DOHH2 (cell line): ENCODE data around the gene ARHGAP22.
A peak's percentile ranks its signal among the peaks of the same experiment; 100 is the strongest.

ENCODE experiments used
- H3F3A ChIP-seq: fragments of 200-600 bp; sonication (generic), shearing (Covaris generic); 2 replicates; pipeline ENCODE4 v1.6.0; 2016; ENCODE audit warnings: antibody characterized with exemption, mild to moderate bottlenecking; ENCODE audit not compliant: control insufficient read depth, insufficient read depth
- H3K27ac ChIP-seq: fragments of 200-600 bp; sonication (generic); 2 replicates; pipeline ENCODE4 v1.5.1; 2014; ENCODE audit warnings: low read depth, mild to moderate bottlenecking, low read length, moderate library complexity
- H3K27me3 ChIP-seq: fragments of 200-600 bp; sonication (generic); 2 replicates; pipeline ENCODE4 v1.6.1; 2014; ENCODE audit warnings: mild to moderate bottlenecking, low read length, mixed read lengths; ENCODE audit not compliant: control insufficient read depth
- H3K36me3 ChIP-seq: fragments of 200-600 bp; sonication (generic); 2 replicates; pipeline ENCODE4 v1.6.1; 2014; ENCODE audit warnings: mild to moderate bottlenecking, low read length, moderate library complexity, mixed read lengths; ENCODE audit not compliant: control insufficient read depth
- H3K4me1 ChIP-seq: fragments of 200-600 bp; sonication (generic); 2 replicates; pipeline ENCODE4 v1.6.1; 2014; ENCODE audit warnings: mild to moderate bottlenecking, low read length, mixed read lengths; ENCODE audit not compliant: control insufficient read depth
- H3K4me2 ChIP-seq: fragments of 200-600 bp; sonication (generic); 2 replicates; pipeline ENCODE4 v1.6.0; 2014; ENCODE audit warnings: mild to moderate bottlenecking, low read length, moderate library complexity
- H3K4me3 ChIP-seq: fragments of 200-600 bp; sonication (generic); 2 replicates; pipeline ENCODE4 v1.5.1; 2014; ENCODE audit warnings: mild to moderate bottlenecking, low read length, mixed read lengths
- H3K79me2 ChIP-seq: fragments of 200-600 bp; sonication (generic); 2 replicates; pipeline ENCODE4 v1.6.1; 2014; ENCODE audit warnings: mild to moderate bottlenecking, low read length, mixed read lengths; ENCODE audit not compliant: control insufficient read depth
- H3K9me2 ChIP-seq: fragments of 200-600 bp; sonication (generic); replicated peaks from 2 replicates; pipeline ENCODE4 v1.6.1; 2014; ENCODE audit warnings: mild to moderate bottlenecking, low read length, mixed read lengths; ENCODE audit not compliant: control insufficient read depth
- H3K9me3 ChIP-seq: fragments of 200-600 bp; sonication (generic); 2 replicates; pipeline ENCODE4 v1.6.1; 2014; ENCODE audit warnings: antibody characterized with exemption, low read length, mixed read lengths; ENCODE audit not compliant: control insufficient read depth, insufficient read depth
- H4K20me1 ChIP-seq: fragments of 200-600 bp; sonication (generic); 2 replicates; pipeline ENCODE4 v1.6.0; 2014; ENCODE audit warnings: low read depth, mild to moderate bottlenecking, antibody characterized with exemption, low read length, moderate library complexity; ENCODE audit not compliant: control insufficient read depth, insufficient read depth
- CTCF ChIP-seq: fragments of 200-600 bp; sonication (generic); IDR thresholded peaks from one replicate; pipeline ENCODE4 v1.5.1; 2014; ENCODE audit warnings: antibody characterized with exemption, mild to moderate bottlenecking, low read depth, low read length; ENCODE audit not compliant: poor library complexity, severe bottlenecking
- EZH2phosphoT487 ChIP-seq: fragments of 200-600 bp; sonication (generic); IDR thresholded peaks from 2 replicates; pipeline ENCODE4 v1.6.1; 2017; ENCODE audit warnings: borderline replicate concordance, mild to moderate bottlenecking, antibody characterized with exemption, low read length, moderate library complexity, mixed read lengths

The ARHGAP22 gene

GRCh38 chr10:48536916-48537890, 67.7 kb downstream of the ARHGAP22 start:
- Histone ChIP-seq H3K27ac (no peak overlapping the region), H3K4me1 (no peaks in the 10 kb centered on the region), H3K27me3 (0 out of 2 replicates have a peak, but pooled peaks cover 2% of the 10 kb centered on the region), H4K20me1 (no peaks in the 10 kb centered on the region), H3K9me3 (no peaks in the 10 kb centered on the region), H3K4me3 (no peak overlapping the region), H3K9me2 (no peaks in the 10 kb centered on the region), H3K36me3 (no peaks in the 10 kb centered on the region), H3F3A (no peaks in the 10 kb centered on the region), H3K79me2 (no peaks in the 10 kb centered on the region), H3K4me2 (no peak overlapping the region)
- TF ChIP-seq CTCF (no peak), EZH2phosphoT487 (no peak)

GRCh38 chr10:48536156-48536500, 68.7 kb downstream of the ARHGAP22 start:
- Histone ChIP-seq H3K27me3 (0 out of 2 replicates have a peak, but pooled peaks cover 2% of the 10 kb centered on the region), H3F3A (no peaks in the 10 kb centered on the region), H4K20me1 (no peaks in the 10 kb centered on the region), H3K36me3 (no peaks in the 10 kb centered on the region), H3K4me2 (no peak overlapping the region), H3K9me3 (no peaks in the 10 kb centered on the region), H3K4me1 (no peaks in the 10 kb centered on the region), H3K79me2 (no peaks in the 10 kb centered on the region), H3K9me2 (no peaks in the 10 kb centered on the region), H3K27ac (no peak overlapping the region), H3K4me3 (no peak overlapping the region)
- TF ChIP-seq EZH2phosphoT487 (no peak), CTCF (peak; percentile 4)

- Histone ChIP-seq H3K27ac (no peak overlapping the region), H3K4me1 (no peaks in the 10 kb centered on the region), H3K9me2 (no peaks in the 10 kb centered on the region), H3K4me2 (no peak overlapping the region), H4K20me1 (no peaks in the 10 kb centered on the region), H3K4me3 (no peak overlapping the region), H3K79me2 (no peaks in the 10 kb centered on the region), H3F3A (no peaks in the 10 kb centered on the region), H3K27me3 (0 out of 2 replicates have a peak, but pooled peaks cover 2% of the 10 kb centered on the region), H3K9me3 (no peaks in the 10 kb centered on the region), H3K36me3 (no peaks in the 10 kb centered on the region)
- TF ChIP-seq EZH2phosphoT487 (no peak), CTCF (peak; percentile 39)
Measured at GRCh38 chr10:48535416-48536155, 69.3 kb downstream of the ARHGAP22 start.
